Activated CD4-positive, alpha-beta T cell treated with anti-CD3 and anti-CD28 coated beads for 24 hours (primary cell): Measurements from ENCODE around the gene UBTD1.
A peak's percentile ranks its signal among the peaks of the same experiment; 100 is the strongest.
"Not testable (repeated sequence)": the region's sequence is repeated elsewhere in the genome, so short reads cannot be mapped to it uniquely, and the experiment has no call there.

Experiments used
- DNase-seq, 2 donors: peaks; one replicate each; pipeline ENCODE4 v3.0.0-alpha.2; 2020; ENCODE audit warnings: low read depth in 2 of 2

Gene UBTD1

GRCh38 chr10:97498841-97499560 is at the start of gene UBTD1:
UBTD1 (plus strand) TSS chr10:97498924; CDS start chr10:97499204, 280 bp downstream.
- DNase-seq: peak; percentile 3 to 10

GRCh38 chr10:97450828-97451227 is 47.9 kb upstream of the UBTD1 start:
- DNase-seq: no peak

- no peak for DNase-seq
These were observed 47.1 kb upstream of the UBTD1 start for GRCh38 chr10:97451605-97452004.

- DNase-seq: no peak
These were observed 46.4 kb upstream of the UBTD1 start for GRCh38 chr10:97452352-97452751.

GRCh38 chr10:97454330-97455036 is 44.2 kb upstream of the UBTD1 start:
- DNase-seq: peak in 1 of 2 donors; percentile 30

- DNase-seq: no peak
These were observed 42.6 kb upstream of the UBTD1 start for GRCh38 chr10:97456034-97456685.

- DNase-seq: no peak
These were observed 42.0 kb upstream of the UBTD1 start for GRCh38 chr10:97456686-97457065.

- no peak for DNase-seq
These were observed 39.6 kb upstream of the UBTD1 start for GRCh38 chr10:97459111-97459510.

GRCh38 chr10:97459933-97460332 is 38.8 kb upstream of the UBTD1 start:
- no peak for DNase-seq

GRCh38 chr10:97462309-97462708 is 36.4 kb upstream of the UBTD1 start:
- no peak for DNase-seq

GRCh38 chr10:97463363-97464132 is 35.2 kb upstream of the UBTD1 start:
- peak in 1 of 2 donors; percentile 23 for DNase-seq

GRCh38 chr10:97464226-97464625 is 34.5 kb upstream of the UBTD1 start:
- no peak for DNase-seq

- no peak for DNase-seq
These were observed 32.7 kb upstream of the UBTD1 start for GRCh38 chr10:97465982-97466381.

GRCh38 chr10:97466755-97467154 is 32.0 kb upstream of the UBTD1 start:
- no peak for DNase-seq

- no peak for DNase-seq
These were observed 30.6 kb upstream of the UBTD1 start for GRCh38 chr10:97468162-97468561.

- not testable (repeated sequence) for DNase-seq
These were observed 29.9 kb upstream of the UBTD1 start for GRCh38 chr10:97468781-97469180.

GRCh38 chr10:97474918-97475317 is 23.8 kb upstream of the UBTD1 start:
- DNase-seq: no peak

- DNase-seq: no peak
These were observed 22.7 kb upstream of the UBTD1 start for GRCh38 chr10:97475936-97476594.

- not testable (repeated sequence) for DNase-seq
These were observed 19.3 kb upstream of the UBTD1 start for GRCh38 chr10:97479410-97479809.

- DNase-seq: no peak
These were observed 18.8 kb upstream of the UBTD1 start for GRCh38 chr10:97479939-97480338.

GRCh38 chr10:97481071-97481470 is 17.7 kb upstream of the UBTD1 start:
- no peak for DNase-seq
